Adipocyte (in vitro differentiated cells): ENCODE measurements around the gene PTPRG.

Experiments used
- DNase-seq: peaks from one replicate; pipeline ENCODE4 v3.0.0-alpha.2; 2015; ENCODE audit warnings: low read depth
- H3K27me3 ChIP-seq: replicated peaks from 2 replicates; pipeline ENCODE4 v1.7.0; 2013; ENCODE audit warnings: mild to moderate bottlenecking, low read length, moderate library complexity; ENCODE audit not compliant: control insufficient read depth, insufficient read depth
- H3K36me3 ChIP-seq: 2 replicates; pipeline ENCODE4 v1.7.0; 2013; ENCODE audit warnings: low read length, mild to moderate bottlenecking, moderate library complexity; ENCODE audit not compliant: control insufficient read depth, insufficient read depth, severe bottlenecking
- H3K4me1 ChIP-seq: 2 replicates; pipeline ENCODE4 v1.7.0; 2013; ENCODE audit warnings: mild to moderate bottlenecking, low read length, moderate library complexity; ENCODE audit not compliant: control insufficient read depth, insufficient read depth
- H3K4me3 ChIP-seq: 2 replicates; pipeline ENCODE4 v1.7.0; 2013; ENCODE audit warnings: mild to moderate bottlenecking, low read length, moderate library complexity
- H3K9ac ChIP-seq: 2 replicates; pipeline ENCODE4 v1.7.0; 2013; ENCODE audit warnings: mild to moderate bottlenecking, low read length, moderate library complexity
- H3K9me3 ChIP-seq: 2 replicates; pipeline ENCODE4 v1.7.0; 2013; ENCODE audit warnings: mild to moderate bottlenecking, low read length, moderate library complexity; ENCODE audit not compliant: control insufficient read depth

Gene PTPRG

GRCh38 chr3:61730577-61731231 lies 169.3 kb downstream of the PTPRG start:
- no peak overlapping the region for H3K9ac ChIP-seq
- no peak overlapping the region for H3K4me3 ChIP-seq
- no peaks in the 10 kb centered on the region for H3K27me3 ChIP-seq
- peaks cover 36% of the 10 kb centered on the region for H3K4me1 ChIP-seq
- no peaks in the 10 kb centered on the region for H3K36me3 ChIP-seq
- H3K9me3 ChIP-seq = no peaks in the 10 kb centered on the region
- no peak for DNase-seq

DNA sequence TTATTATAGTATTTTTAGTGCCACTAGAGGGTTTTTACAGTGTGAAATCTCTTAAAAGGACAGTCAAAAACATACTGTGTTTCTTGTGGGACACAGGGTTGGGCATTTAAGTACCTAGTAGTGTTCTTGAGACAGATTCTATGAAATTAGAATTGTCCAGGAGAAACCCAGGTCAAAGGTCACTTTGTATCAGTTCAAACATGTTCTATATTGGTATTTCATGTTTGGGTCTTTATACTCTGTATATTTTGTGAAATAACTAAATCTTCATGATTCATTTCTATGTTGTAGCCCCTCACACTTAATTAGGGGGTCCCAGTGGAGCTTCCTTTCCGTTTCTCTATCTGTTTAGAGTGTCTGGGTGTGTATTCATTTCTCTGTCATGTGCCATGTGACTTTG lies 171.6 kb downstream of the PTPRG start:
- Histone ChIP-seq H3K9ac (no peak overlapping the region), H3K36me3 (no peaks in the 10 kb centered on the region), H3K4me3 (no peak overlapping the region), H3K27me3 (no peaks in the 10 kb centered on the region), H3K9me3 (no peaks in the 10 kb centered on the region), H3K4me1 (peaks cover 33% of the 10 kb centered on the region)
- no peak for DNase-seq

DNA sequence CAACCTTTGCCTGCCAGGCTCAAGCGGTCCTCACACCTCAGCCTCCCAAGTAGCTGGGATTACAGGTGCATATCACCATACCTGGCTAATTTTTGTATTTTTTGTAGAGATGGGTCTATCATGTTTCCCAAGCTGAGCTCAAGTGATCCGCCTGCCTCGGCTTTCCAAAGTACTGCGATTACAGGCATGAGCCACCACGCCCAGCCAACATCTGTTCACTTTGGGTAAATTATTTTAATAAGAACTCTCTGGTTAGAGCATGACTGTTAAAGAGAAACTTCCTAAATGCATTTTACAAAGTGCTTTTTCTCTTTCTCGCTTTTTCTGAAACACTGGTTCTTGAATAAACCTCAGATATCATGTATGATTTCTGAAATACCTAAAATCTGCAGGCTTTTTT lies 172.5 kb downstream of the PTPRG start:
- no peaks in the 10 kb centered on the region for H3K36me3 ChIP-seq
- DNase-seq = no peak
- no peak overlapping the region for H3K9ac ChIP-seq
- H3K4me1 ChIP-seq = peaks cover 33% of the 10 kb centered on the region
- peak overlapping the region; percentile 18 for H3K4me3 ChIP-seq
- H3K27me3 ChIP-seq = no peaks in the 10 kb centered on the region
- H3K9me3 ChIP-seq = no peaks in the 10 kb centered on the region

GRCh38 chr3:61734749-61735686 lies 173.6 kb downstream of the PTPRG start:
- Histone ChIP-seq H3K9me3 (no peaks in the 10 kb centered on the region), H3K27me3 (no peaks in the 10 kb centered on the region), H3K9ac (peak overlapping the region; percentile 2), H3K4me3 (peak overlapping the region; percentile 18), H3K4me1 (peaks cover 33% of the 10 kb centered on the region), H3K36me3 (no peaks in the 10 kb centered on the region)
- no peak for DNase-seq

GRCh38 chr3:61736506-61736905 lies 175.1 kb downstream of the PTPRG start:
- H3K36me3 ChIP-seq = no peaks in the 10 kb centered on the region
- DNase-seq = no peak

DNA sequence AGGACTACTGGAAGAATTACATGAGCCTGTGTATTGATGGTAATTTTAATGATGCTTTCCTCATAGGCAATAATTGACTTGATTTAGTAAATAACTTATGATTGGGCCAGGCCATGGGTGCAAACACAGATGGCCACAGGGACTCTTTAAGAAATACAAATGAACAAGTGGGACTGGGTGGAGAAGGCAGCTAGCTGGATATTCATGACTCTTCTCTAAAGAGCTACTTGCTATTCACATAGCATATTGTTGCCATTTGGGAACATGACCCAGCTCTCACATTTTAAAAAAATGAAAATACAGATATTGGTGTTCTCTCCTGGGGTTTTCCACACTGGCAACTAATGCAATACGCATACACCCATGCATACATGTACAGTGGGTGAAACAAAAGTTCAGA lies 178.3 kb downstream of the PTPRG start:
- DNase-seq = no peak
- Histone ChIP-seq H3K4me3 (no peak overlapping the region), H3K9ac (no peak overlapping the region), H3K9me3 (no peaks in the 10 kb centered on the region), H3K36me3 (peaks cover 4% of the 10 kb centered on the region), H3K4me1 (peaks cover 11% of the 10 kb centered on the region), H3K27me3 (no peaks in the 10 kb centered on the region)

More at GRCh38 chr3:61736506-61736905, 175.1 kb downstream of the PTPRG start:
- H3K4me1 ChIP-seq = peaks cover 27% of the 10 kb centered on the region
- no peak overlapping the region for H3K4me3 ChIP-seq
- no peak overlapping the region for H3K9ac ChIP-seq
- H3K9me3 ChIP-seq = no peaks in the 10 kb centered on the region
- H3K27me3 ChIP-seq = no peaks in the 10 kb centered on the region

GRCh38 chr3:61740494-61740893 lies 179.1 kb downstream of the PTPRG start:
- Histone ChIP-seq H3K36me3 (peaks cover 4% of the 10 kb centered on the region), H3K9ac (no peak overlapping the region), H3K27me3 (no peaks in the 10 kb centered on the region), H3K9me3 (no peaks in the 10 kb centered on the region), H3K4me3 (no peak overlapping the region), H3K4me1 (peaks cover 3% of the 10 kb centered on the region)
- DNase-seq = no peak

DNA sequence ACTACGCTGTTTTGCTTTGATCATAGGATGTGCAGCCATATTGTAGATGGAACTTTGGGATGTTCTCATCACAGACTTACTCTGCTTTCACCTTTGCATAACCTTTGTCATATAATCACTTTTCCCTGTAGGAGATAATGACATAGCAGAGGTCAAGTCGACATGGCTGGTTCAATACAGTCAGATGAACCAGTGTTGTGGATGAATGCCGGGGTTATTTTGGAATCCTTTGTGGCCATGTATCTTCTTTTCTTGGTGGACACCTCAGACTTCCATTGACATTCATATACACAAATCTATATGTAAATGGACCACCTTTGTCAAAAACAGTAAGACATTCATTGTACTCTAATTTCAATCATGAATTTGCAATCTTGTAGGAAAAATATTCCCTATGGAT lies 180.2 kb downstream of the PTPRG start:
- H3K9ac ChIP-seq = no peak overlapping the region
- no peaks in the 10 kb centered on the region for H3K27me3 ChIP-seq
- no peaks in the 10 kb centered on the region for H3K9me3 ChIP-seq
- H3K36me3 ChIP-seq = peaks cover 4% of the 10 kb centered on the region
- H3K4me3 ChIP-seq = no peak overlapping the region
- H3K4me1 ChIP-seq = no peaks in the 10 kb centered on the region
- DNase-seq = no peak

GRCh38 chr3:61742006-61742405 lies 180.6 kb downstream of the PTPRG start:
- Histone ChIP-seq H3K9ac (no peak overlapping the region), H3K27me3 (no peaks in the 10 kb centered on the region), H3K4me1 (no peaks in the 10 kb centered on the region), H3K9me3 (no peaks in the 10 kb centered on the region), H3K36me3 (peaks cover 4% of the 10 kb centered on the region), H3K4me3 (no peak overlapping the region)
- no peak for DNase-seq

DNA sequence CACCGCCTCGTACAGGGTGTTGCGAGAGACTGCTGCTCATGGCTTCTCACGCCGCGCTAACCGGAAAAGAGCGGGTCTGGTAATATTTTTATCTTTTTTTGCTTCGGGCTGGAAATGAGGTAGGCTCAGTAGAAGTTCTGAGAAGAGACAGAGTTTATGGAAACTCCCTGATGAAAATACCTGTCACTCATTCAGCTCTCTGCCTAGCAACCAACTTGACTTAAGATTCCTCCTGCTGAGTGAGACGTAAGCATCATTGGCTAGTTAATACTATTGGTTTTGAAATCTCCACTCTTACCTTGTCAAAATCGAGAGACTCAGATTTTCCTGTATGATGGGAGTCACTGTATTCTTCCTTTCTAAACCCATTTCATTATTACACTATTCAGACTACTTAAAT lies 181.7 kb downstream of the PTPRG start:
- Histone ChIP-seq H3K4me3 (no peak overlapping the region), H3K4me1 (no peaks in the 10 kb centered on the region), H3K27me3 (no peaks in the 10 kb centered on the region), H3K9me3 (no peaks in the 10 kb centered on the region), H3K36me3 (peaks cover 4% of the 10 kb centered on the region), H3K9ac (no peak overlapping the region)
- no peak for DNase-seq

DNA sequence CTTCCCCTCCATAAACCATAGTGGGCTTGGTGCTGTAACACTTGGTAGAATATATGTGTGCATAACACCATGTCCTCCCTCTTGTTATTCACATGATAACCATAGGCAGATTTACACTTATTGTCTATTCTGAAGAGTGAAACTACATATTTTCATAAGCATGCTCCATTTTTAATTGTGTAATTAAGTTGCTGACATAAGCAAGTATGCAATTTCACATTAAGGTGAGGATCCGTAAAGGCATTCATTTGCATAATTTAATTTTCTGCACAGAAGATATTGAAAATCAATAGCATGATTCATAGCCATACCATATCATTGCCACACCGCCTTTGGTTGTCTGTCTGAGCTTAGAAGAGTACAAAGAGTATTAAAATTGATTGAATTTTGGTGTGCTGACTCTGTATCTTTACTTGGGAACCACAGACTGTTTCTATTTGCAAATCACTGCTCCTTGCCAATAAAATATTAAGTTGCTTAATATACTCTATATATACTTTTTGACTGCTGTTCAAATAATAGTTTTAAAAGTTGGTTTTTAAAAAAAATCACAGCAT lies 182.4 kb downstream of the PTPRG start:
- no peaks in the 10 kb centered on the region for H3K4me1 ChIP-seq
- no peak overlapping the region for H3K4me3 ChIP-seq
- no peak for DNase-seq
- no peaks in the 10 kb centered on the region for H3K27me3 ChIP-seq
- H3K9ac ChIP-seq = no peak overlapping the region
- peaks cover 6% of the 10 kb centered on the region for H3K36me3 ChIP-seq
- H3K9me3 ChIP-seq = no peaks in the 10 kb centered on the region
